Kidney epithelial cell (primary cell): Measurements from ENCODE around the gene DYNLT3. TPM values are rescaled to one million over a fixed set of nuclear protein-coding genes. Genes with fewer than 3 reads are reported as not detected.
A peak's percentile ranks its signal among the peaks of the same experiment; 100 is the strongest.

Experiments
- DNase-seq: peaks from one replicate; pipeline ENCODE4 v3.0.0-alpha.2; 2010; ENCODE audit warnings: low read depth
- H3K27me3 ChIP-seq: 2 replicates; pipeline ENCODE4 v1.6.0; 2011; ENCODE audit warnings: low read length; ENCODE audit not compliant: control insufficient read depth, insufficient read depth
- H3K36me3 ChIP-seq: 2 replicates; pipeline ENCODE4 v1.5.1; 2011; ENCODE audit warnings: low read length; ENCODE audit not compliant: control insufficient read depth, insufficient read depth
- H3K4me3 ChIP-seq: 2 replicates; pipeline ENCODE4 v1.5.1; 2011; ENCODE audit warnings: low read depth, mild to moderate bottlenecking, control low read depth, low read length
- CTCF ChIP-seq: IDR thresholded peaks from 2 replicates; pipeline ENCODE4 v1.5.1; 2011; ENCODE audit warnings: mild to moderate bottlenecking, moderate library complexity, low read length, control low read depth, inconsistent platforms; ENCODE audit not compliant: insufficient read depth, poor library complexity, severe bottlenecking
- total RNA-seq: library from RNA; depleted of rRNA; stranded (reverse); fragments of >200 nt; gene quantifications from 2 replicates; pipeline ENCODE4 v1.2.3, GENCODE V29; 2015

Gene DYNLT3
- total RNA-seq, 1 donor from 2014 or later: 35.6 TPM

GRCh38 chrX:37840931-37841330, 6.4 kb downstream of the DYNLT3 start:
- no peaks in the 10 kb centered on the region for H3K36me3 ChIP-seq
- DNase-seq: no peak
- no peak for TF ChIP-seq CTCF
- H3K4me3 ChIP-seq: no peak overlapping the region
- H3K27me3 ChIP-seq: no peaks in the 10 kb centered on the region

GRCh38 chrX:37834937-37835336, 12.4 kb downstream of the DYNLT3 start:
- Histone ChIP-seq H3K36me3 (no peaks in the 10 kb centered on the region), H3K4me3 (no peak overlapping the region), H3K27me3 (no peaks in the 10 kb centered on the region)
- TF ChIP-seq CTCF: no peak
- DNase-seq: no peak

- TF ChIP-seq CTCF: no peak
- H3K4me3 ChIP-seq: no peak overlapping the region
- no peaks in the 10 kb centered on the region for H3K36me3 ChIP-seq
- no peak for DNase-seq
- no peaks in the 10 kb centered on the region for H3K27me3 ChIP-seq
Measured at GRCh38 chrX:37830371-37830770, 17.0 kb downstream of the DYNLT3 start.

- no peak for TF ChIP-seq CTCF
- Histone ChIP-seq H3K36me3 (no peaks in the 10 kb centered on the region), H3K4me3 (no peak overlapping the region), H3K27me3 (no peaks in the 10 kb centered on the region)
- no peak for DNase-seq
Measured at GRCh38 chrX:37829721-37830120, 17.6 kb downstream of the DYNLT3 start.

GRCh38 chrX:37825215-37825842, 22.0 kb downstream of the DYNLT3 start:
- Histone ChIP-seq H3K27me3 (no peaks in the 10 kb centered on the region), H3K4me3 (no peak overlapping the region), H3K36me3 (no peaks in the 10 kb centered on the region)
- peak; percentile 88 for TF ChIP-seq CTCF
- DNase-seq: no peak

GRCh38 chrX:37824491-37825214, 22.7 kb downstream of the DYNLT3 start:
- no peak for TF ChIP-seq CTCF
- no peak overlapping the region for H3K4me3 ChIP-seq

More at GRCh38 chrX:37824491-37825214, 22.7 kb downstream of the DYNLT3 start:
- no peaks in the 10 kb centered on the region for H3K36me3 ChIP-seq
- no peaks in the 10 kb centered on the region for H3K27me3 ChIP-seq
- DNase-seq: no peak
